Left ventricle myocardium inferior (tissue), 1 donor: Measurements from ENCODE around the gene PIK3R2. TPM values are rescaled to one million over a fixed set of nuclear protein-coding genes. Genes with fewer than 3 reads are reported as not detected.
"Not testable (repeated sequence)": the region's sequence is repeated elsewhere in the genome, so short reads cannot be mapped to it uniquely, and the experiment has no call there.

Experiments used
- DNase-seq: peaks from one replicate; pipeline ENCODE4 v3.0.0-alpha.2; 2020
- H3K27ac ChIP-seq: fragments of 200-600 bp; replicated peaks from 2 replicates; pipeline ENCODE4 v1.8.0; 2021
- H3K27me3 ChIP-seq: fragments of 200-600 bp; 2 replicates; pipeline ENCODE4 v1.8.0; 2021; ENCODE audit warnings: low read depth
- H3K36me3 ChIP-seq: fragments of 200-600 bp; 2 replicates; pipeline ENCODE4 v1.8.0; 2021
- H3K4me1 ChIP-seq: fragments of 200-600 bp; 2 replicates; pipeline ENCODE4 v1.8.0; 2021
- H3K4me3 ChIP-seq: fragments of 200-600 bp; 2 replicates; pipeline ENCODE4 v1.8.0; 2021; ENCODE audit warnings: mild to moderate bottlenecking, moderate library complexity
- H3K9me3 ChIP-seq: fragments of 200-600 bp; replicated peaks from 2 replicates; pipeline ENCODE4 v1.8.0; 2021
- CTCF ChIP-seq: fragments of 200-600 bp; IDR thresholded peaks from 2 replicates; pipeline ENCODE4 v1.8.0; 2021; ENCODE audit warnings: antibody characterized with exemption, mild to moderate bottlenecking, borderline replicate concordance
- intact Hi-C: fragments of 100-400 bp; cut with micrococcal nuclease; formaldehyde crosslinking; loops from one replicate; pipeline ENCODE4 v1.11.0; 2022
- long read RNA-seq: library from polyadenylated mRNA; unstranded; transcript quantifications from one replicate; pipeline ENCODE4 v2.0.0, GENCODE V29; 2021
- total RNA-seq: library from RNA; stranded (reverse); fragmentation: NEBNext Ultra II Directional; extraction: Animal tissue kit (Norgen Biotek cat#: 25700); gene quantifications from one replicate; pipeline ENCODE4 v1.2.1, GENCODE V29; 2021
- donor health status: DM: no; HTN: yes; CAD: no; lungs with severe emphysema.

Gene PIK3R2
- 28.0 TPM for total RNA-seq
- long read RNA-seq, full-length matches to known transcripts = 38 of 62 reads
- long read RNA-seq, partial matches to known transcripts = 13 of 62 reads
- long read RNA-seq, other reads (novel, unspliced or antisense) = 11 of 62 reads

- no peaks in the 10 kb centered on the region for H3K27me3 ChIP-seq
- intact Hi-C loops = no loop called here
- peaks cover 60% of the 10 kb centered on the region for H3K4me1 ChIP-seq
- peak within 1 kb of the TSS; percentile 95 for H3K4me3 ChIP-seq
- H3K27ac ChIP-seq = peak within 1 kb of the TSS; percentile 99
- no peak for TF ChIP-seq CTCF
- DNase-seq = peak; percentile 100
- H3K36me3 ChIP-seq = peaks cover 11% of the 10 kb centered on the region
- no peaks in the 10 kb centered on the region for H3K9me3 ChIP-seq
These were observed at the start of gene PIK3R2 for GRCh38 chr19:18152817-18153555. TSS of gene PIK3R2 (plus strand) at chr19:18153163. CDS start at chr19:18155880, 2,717 bp downstream.

GRCh38 chr19:18104793-18105131 lies 48.2 kb upstream of the PIK3R2 start:
- intact Hi-C loops = no loop called here
- peaks cover 67% of the 10 kb centered on the region for H3K27me3 ChIP-seq
- no peak for TF ChIP-seq CTCF

GRCh38 chr19:18105259-18105658 lies 47.7 kb upstream of the PIK3R2 start:
- H3K36me3 ChIP-seq, DNase-seq, H3K27ac ChIP-seq, H3K9me3 ChIP-seq, H3K4me3 ChIP-seq, intact Hi-C loops: not testable (repeated sequence)
- Histone ChIP-seq H3K27me3 (peaks cover 67% of the 10 kb centered on the region), H3K4me1 (peaks cover 19% of the 10 kb centered on the region)

More at GRCh38 chr19:18104793-18105131, 48.2 kb upstream of the PIK3R2 start:
- peak overlapping the region; percentile 52 for H3K27ac ChIP-seq
- no peaks in the 10 kb centered on the region for H3K36me3 ChIP-seq
- no peaks in the 10 kb centered on the region for H3K9me3 ChIP-seq
- DNase-seq = no peak
- H3K4me1 ChIP-seq = peaks cover 14% of the 10 kb centered on the region
- H3K4me3 ChIP-seq = peak overlapping the region; percentile 63

- Histone ChIP-seq H3K27me3 (peaks cover 61% of the 10 kb centered on the region), H3K9me3 (no peaks in the 10 kb centered on the region), H3K27ac (no peak overlapping the region), H3K4me1 (peaks cover 26% of the 10 kb centered on the region), H3K4me3 (no peak overlapping the region), H3K36me3 (no peaks in the 10 kb centered on the region)
- intact Hi-C loops = no loop called here
- DNase-seq = no peak
- TF ChIP-seq CTCF = no peak
These were observed 45.7 kb upstream of the PIK3R2 start for GRCh38 chr19:18107235-18107634.

GRCh38 chr19:18108897-18109296 lies 44.1 kb upstream of the PIK3R2 start:
- Histone ChIP-seq H3K36me3 (no peaks in the 10 kb centered on the region), H3K4me3 (no peak overlapping the region), H3K4me1 (peaks cover 26% of the 10 kb centered on the region), H3K9me3 (no peaks in the 10 kb centered on the region), H3K27ac (no peak overlapping the region), H3K27me3 (peaks cover 44% of the 10 kb centered on the region)
- no peak for TF ChIP-seq CTCF
- intact Hi-C loops = no loop called here
- no peak for DNase-seq

- no peaks in the 10 kb centered on the region for H3K36me3 ChIP-seq
- no peak for TF ChIP-seq CTCF
- intact Hi-C loops = no loop called here
- peak overlapping the region; percentile 72 for H3K27ac ChIP-seq
- H3K9me3 ChIP-seq = no peaks in the 10 kb centered on the region
- DNase-seq = no peak
- peak overlapping the region; percentile 79 for H3K4me3 ChIP-seq
- peaks cover 44% of the 10 kb centered on the region for H3K27me3 ChIP-seq
- peaks cover 24% of the 10 kb centered on the region for H3K4me1 ChIP-seq
These were observed 43.6 kb upstream of the PIK3R2 start for GRCh38 chr19:18109341-18109732.
